NCI-H1930 (cell line): ENCODE results near the gene SMPD1.
"Not testable (repeated sequence)": the region's sequence is repeated elsewhere in the genome, so short reads cannot be mapped to it uniquely, and the experiment has no call there.

Source experiments
- DNase-seq, 2 experiments: peaks; one replicate each; lab custom pipeline; 2025; lab: John Stamatoyannopoulos, UW

SMPD1 gene

DNA sequence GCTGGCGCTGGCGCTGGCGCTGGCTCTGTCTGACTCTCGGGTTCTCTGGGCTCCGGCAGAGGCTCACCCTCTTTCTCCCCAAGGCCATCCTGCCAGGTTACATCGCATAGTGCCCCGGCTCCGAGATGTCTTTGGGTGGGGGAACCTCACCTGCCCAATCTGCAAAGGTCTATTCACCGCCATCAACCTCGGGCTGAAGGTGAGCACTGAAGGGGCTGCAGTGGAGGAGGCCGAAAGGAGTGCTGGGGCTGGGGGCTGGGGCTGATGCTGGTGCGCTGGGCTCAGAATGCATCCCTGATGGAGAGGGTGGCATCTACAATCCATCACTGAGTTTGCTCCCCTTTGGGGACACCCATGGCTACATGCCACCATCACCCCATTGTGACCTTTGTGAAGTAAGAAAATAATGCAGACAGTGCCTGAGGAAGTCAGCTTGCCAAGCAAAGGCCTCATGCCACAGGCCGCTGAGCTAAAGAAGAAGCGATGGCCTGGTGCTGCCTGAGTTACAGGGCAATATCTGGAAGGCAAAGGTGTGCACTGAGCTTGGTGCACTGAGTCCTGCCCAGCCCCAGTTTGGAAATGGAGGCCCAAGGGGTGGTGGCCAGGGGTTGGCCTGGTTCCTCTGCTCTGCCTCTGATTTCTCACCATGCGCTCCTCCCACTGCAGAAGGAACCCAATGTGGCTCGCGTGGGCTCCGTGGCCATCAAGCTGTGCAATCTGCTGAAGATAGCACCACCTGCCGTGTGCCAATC, 620 bp downstream of the SMPD1 start:
- no peak for DNase-seq

DNA sequence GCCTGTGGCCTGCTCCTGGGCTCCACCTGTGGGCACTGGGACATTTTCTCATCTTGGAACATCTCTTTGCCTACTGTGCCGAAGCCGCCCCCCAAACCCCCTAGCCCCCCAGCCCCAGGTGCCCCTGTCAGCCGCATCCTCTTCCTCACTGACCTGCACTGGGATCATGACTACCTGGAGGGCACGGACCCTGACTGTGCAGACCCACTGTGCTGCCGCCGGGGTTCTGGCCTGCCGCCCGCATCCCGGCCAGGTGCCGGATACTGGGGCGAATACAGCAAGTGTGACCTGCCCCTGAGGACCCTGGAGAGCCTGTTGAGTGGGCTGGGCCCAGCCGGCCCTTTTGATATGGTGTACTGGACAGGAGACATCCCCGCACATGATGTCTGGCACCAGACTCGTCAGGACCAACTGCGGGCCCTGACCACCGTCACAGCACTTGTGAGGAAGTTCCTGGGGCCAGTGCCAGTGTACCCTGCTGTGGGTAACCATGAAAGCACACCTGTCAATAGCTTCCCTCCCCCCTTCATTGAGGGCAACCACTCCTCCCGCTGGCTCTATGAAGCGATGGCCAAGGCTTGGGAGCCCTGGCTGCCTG, 1.4 kb downstream of the SMPD1 start:
- DNase-seq = no peak

DNA sequence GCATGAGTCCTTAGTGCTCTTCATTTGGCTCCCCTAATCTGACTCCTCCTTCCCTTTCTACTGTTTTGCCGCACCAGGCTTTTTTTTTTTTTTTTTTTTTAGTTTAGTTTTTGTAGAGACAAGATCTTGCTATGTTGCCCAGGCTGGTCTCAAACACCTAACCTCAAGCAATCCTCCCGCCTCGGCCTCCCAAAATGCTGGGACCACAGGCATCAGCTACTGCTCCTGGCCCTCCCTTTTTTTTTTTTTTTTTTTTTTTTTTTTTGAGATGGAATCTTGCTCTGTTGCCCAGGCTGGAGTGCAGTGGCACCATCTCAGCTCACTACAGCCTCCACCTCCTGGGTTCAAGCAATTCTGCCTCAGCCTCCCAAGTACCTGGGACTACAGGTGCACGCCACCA, 2.0 kb downstream of the SMPD1 start:
- DNase-seq = not testable (repeated sequence)

DNA sequence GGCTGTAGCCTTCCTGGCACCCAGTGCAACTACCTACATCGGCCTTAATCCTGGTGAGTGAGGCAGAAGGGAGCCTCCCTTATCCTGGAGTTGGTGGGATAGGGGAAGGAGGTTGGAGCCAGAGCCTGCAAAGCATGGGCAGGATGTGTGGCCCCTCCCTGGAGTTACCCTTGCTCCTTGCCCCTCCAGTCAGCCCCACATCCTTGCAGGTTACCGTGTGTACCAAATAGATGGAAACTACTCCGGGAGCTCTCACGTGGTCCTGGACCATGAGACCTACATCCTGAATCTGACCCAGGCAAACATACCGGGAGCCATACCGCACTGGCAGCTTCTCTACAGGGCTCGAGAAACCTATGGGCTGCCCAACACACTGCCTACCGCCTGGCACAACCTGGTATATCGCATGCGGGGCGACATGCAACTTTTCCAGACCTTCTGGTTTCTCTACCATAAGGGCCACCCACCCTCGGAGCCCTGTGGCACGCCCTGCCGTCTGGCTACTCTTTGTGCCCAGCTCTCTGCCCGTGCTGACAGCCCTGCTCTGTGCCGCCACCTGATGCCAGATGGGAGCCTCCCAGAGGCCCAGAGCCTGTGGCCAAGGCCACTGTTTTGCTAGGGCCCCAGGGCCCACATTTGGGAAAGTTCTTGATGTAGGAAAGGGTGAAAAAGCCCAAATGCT, 3.9 kb downstream of the SMPD1 start:
- DNase-seq = no peak

DNA sequence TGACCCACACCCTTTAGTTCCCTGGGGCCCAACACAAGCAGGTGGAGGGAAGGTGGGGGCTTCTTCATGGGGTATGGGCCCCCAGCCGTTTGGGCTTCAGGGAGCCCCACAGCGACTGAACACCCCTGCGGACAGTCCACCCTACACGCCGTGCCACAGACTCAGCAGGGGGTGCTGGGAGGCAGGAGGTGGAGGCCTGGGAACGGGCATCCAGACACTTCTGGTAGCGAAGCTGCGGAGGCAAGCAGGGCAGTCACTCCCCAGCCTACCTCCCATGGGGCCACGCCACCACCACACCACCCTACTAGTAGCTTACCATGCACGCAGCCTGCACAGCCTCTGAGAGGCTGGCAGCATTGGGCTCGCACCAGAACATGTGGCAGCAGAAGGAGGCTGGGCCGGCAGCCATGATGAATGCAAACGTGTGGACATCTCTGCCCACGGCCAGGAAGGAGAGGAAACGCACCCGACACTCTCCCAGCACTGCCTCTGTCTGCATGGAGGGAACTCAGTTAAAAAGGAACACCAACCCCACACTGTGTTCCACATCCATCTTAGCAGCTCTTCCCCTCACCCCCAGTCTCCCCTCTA, 5.3 kb downstream of the SMPD1 start:
- no peak for DNase-seq

DNA sequence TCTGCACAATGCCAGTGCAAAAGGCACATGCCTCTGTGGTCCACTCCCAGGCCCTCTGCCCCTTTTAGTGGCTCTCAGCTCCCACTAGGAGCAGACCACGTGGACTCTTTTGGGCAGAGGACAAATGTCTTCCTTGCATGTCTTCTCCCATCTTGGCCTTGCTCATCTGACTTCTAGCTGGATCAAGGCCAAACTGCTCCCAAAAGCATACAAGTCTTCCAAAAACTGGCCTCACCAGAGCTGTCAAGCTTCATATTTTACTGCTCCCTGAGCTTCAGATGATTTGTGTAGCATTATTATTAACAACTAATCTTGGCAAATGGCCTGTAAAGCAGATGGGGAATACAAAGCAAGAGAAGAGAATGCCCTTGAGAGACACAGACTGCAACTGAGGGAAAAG, 6.9 kb downstream of the SMPD1 start:
- DNase-seq = no peak

DNA sequence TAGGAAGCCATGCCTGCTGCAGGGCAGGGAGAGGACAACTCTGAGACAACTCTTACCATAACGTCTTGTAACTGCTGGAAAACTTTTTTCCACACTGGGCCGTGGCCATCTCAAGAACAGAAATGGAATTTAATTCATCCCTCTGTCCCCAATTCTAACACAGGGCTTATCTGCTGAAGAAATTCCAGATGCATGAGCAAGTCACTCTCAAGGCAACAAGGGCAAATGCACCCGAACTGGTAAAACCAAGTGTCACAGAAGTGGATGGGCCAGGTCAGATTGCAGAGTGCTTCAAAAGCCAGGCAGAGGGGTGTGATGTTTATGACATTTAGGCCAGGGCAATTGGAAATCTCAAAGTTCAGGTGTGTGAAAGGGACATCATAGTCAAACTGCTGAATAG, 7.4 kb downstream of the SMPD1 start:
- no peak for DNase-seq

DNA sequence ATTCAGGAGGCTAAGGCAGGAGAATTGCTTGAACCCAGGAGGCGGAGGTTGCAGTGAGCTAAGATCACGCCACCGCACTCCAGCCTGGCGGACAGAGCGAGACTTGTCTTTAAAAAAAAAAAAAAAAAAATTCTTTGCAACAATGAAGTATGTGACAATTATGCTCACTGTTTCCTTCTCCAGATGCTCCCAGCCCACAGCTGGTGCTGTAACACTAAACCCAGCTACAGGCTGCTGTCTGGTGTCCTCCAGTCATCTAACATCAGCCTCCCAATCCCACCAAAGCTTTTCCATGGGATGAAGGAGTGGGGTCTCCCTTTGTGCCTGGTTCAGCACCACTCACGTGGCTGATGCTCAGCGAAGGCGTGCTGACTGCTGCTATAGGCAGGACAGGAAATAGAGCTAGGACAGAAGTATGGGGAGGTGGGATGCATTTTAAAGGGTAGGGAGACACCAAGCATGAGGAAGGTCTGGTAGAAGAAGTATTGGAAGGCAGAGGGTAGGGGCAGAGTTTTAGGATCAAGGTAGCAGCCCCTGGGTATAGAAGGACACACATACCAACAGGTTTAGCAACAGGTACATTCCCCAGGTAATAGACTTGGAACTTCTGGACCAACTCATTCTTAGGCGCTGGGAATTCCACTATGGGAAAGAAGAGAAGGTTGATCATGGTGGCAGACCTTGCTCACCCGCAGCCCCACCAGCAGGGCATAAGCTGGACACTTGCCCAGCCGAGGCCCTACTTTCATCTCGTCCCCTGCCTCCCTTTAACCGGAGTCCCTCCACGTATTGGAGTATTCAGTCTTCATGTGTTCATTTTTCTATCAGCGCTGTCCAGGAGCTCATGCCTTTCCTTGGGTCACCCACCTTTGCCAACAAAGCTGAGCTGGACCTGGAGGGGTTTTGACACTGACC, 10.4 kb downstream of the SMPD1 start:
- no peak for DNase-seq

DNA sequence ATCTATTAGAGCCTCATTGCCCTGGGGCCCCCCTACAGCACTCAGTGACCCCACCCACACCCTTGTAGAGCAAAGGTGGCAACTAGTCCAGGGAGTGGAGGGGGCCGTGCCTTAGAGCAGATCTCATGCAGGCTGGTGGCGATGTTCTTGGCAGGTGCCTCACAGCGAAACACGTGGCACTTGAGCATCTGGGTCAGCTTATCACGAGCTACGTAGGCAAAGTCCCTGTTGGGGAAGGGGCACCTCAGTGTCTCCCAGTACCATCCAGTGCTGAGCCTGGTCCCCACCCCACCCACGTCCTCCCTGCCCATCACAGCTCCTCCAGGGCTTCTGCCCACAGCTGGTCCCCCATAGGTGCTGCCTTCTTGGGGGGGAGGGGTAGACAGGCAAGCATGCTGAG, 11.2 kb downstream of the SMPD1 start:
- no peak for DNase-seq

DNA sequence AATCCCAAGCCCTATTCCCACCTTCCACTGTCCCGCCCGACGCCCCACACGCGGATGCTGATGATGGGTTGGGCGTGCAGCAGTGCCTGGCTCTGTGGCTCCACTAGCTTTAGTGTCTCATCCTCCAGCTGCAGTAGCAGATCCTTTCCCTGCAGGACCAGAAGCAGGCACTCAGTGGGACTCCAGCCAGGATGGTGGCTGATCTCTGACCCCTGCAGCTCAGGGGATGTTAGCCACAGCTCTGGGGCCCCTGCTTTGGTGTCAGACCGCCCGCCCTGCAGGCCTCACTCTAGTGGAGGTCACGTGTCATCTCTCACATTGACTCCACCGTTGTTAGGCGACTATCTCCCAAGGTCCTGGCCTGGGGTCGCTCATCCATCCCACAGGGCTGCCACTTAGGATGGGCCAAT, 11.8 kb downstream of the SMPD1 start:
- DNase-seq = no peak

DNA sequence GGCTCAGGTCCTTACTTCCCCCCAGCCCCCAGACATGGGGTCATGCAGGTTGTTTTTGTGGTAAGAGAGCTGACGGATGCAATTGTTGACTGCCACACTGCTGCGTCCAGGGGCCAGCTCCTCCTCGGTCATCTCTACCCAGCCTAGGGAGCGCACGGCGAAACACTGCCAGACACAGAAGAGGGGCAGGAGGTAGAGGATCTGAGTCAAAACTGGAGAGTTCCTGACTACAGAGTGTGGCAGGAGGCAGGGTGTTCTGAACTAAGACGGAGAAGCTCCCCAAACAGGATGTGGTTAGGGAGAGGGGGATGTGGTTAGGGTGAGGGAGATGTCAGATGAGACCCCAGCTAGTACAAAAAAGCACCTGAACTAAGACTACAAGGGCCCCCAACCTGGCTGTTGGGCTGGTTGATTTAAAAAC, 12.3 kb downstream of the SMPD1 start:
- DNase-seq = no peak

DNA sequence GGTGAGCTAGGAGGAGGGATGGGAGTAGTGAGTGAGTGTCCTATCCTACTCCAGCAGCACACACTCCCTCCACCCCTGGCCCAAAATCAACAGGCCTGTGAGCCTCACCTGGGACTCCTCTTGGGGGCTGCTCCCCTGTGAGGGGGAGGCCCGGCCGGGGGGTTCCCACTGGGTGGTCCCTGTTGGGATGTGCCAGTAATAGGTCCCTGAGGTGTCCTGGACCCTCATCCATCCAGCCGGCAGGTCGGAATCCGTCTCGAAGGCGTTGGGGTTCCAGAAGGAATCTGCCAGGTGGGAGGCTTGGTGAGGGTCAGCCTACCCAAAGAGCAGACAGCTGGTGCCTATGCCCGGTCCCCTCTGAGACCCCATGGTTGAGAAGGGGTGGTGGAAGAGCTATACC, 13.3 kb downstream of the SMPD1 start:
- DNase-seq = no peak

DNA sequence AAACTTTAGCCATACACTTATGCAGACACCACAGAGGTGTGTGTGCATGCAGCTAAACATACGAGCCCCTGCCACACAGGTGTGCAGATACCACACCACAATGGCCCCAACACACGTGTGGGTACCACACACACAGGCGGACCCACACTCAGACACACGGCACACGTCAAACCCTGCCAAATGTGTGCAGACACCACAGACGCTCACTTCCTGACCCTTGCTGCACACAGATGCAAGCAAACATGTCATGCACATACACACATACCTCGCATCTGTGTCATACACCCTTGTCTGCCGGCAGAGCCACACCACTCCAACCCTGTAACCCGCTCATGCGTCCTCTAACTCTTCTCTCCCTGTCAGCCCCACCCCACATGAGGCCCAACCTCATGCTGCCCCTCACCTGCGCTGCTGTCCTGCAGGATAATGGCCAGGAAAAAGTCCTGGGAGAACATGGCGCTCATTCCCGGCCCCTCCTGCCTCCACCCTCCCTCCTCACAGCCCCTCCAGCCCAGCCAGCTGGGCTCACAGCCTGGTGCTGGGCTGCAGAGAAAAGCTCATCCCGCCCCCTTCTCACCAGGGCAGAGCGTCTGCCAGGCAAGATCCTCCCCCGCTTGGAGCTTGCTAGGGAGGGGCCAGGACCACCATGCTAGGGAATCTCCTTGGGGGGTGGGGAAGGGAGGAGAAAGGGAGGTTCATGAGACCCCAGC, 14.2 kb downstream of the SMPD1 start:
- DNase-seq = no peak

DNA sequence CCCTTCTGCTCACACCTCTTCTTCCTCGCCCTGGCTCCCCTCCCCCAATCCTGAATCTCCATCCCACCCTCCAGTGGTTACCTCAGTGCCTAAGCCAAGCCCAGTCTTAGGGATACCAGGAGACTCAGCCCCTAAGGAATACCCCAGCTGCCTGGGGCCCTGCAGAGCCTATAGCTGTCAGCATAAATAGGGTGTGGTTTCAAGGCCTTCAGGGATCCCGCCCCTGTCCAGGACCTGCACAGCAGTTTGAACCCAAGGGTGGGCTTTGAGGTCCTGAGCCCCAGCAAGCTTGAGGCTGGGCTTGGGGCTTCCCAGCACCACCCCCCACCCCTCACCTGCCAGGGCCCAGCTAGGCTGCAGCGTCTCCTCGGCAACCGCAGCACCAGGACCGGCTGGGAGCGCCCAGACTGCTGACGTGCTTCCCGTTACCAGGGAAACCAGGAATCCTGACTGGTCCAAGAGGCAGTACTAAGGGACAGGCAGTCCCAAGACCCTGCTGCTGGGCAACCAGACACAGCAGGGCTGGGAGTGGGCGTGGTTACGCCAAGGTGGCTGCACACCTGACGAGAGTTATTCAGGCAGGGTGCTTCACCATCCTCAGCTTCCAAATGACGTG, 14.9 kb downstream of the SMPD1 start:
- peak in 1 of 2 experiments; percentile 15 for DNase-seq

DNA sequence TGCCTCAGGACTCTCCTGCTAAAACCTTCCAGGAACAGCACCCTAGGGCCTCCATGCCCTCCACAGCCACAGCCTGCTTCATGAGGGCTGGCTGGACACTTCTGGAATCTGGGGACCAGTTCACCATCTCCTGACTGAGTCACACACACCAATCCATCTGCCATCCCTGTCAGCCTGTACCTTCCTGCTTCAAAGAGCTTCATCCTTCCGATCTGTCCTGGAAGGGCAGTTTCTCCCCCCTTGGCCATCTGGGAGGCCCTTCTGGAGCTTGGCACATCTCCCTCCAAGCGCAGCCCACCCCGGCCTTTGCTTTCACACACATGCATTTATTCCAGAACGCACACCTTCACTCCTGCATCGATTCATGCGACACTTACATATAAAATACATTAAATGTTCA, 15.6 kb downstream of the SMPD1 start:
- DNase-seq = no peak

DNA sequence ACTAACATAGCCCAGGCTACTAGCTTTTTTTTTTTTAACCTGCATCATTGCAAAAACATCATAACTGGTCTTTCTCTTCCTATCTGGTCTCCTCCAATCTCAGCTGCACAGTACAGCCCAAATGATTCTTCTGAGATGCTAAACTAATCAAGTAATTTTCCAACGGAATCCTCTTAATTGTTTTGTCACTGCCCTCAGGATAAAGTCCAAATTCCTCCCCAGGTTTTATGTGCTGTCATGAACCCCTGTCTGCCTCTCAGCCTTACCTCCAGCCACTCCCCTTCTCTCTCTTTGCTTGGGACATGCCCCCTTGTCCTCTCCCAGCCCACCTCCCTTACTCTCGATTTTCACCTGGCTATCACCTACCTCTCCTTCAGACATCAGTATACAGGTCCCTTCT, 16.1 kb downstream of the SMPD1 start:
- no peak for DNase-seq

DNA sequence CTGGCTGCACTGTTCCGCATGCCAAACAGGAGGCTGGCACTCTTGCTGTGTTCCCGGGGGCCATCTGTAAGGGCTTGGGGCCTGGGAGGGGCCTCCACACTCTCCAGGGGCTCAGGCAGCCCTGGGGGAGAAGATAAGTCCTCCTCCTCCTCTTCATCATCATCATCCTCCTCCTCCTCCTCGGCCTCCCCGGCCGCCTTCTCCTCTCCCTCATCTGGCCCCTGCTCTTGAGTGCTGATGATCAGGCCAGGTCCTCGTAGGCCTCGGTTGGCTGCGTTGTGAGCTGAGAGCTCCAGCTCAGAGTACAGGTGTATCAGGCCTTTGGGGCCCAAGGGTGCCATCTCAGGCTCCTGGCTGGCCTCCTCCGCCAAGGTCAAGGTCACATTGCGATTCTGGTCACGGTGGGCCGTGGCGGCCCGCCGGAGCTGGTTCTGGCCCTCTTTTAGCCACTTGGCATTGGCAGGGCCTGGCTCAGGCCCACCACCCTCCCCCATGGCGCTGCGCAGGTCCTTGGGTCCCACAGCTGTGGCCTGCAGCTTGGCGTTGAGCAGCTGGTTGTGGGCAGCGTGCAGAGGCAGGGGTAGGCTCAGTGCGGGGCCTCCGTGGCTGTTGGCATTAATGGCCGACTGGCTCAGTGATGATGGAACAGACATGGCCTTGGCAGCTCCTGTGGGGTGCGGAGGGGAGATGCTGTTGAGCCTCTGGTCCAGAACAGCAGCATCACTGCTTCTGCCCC, 20.6 kb downstream of the SMPD1 start:
- no peak for DNase-seq

DNA sequence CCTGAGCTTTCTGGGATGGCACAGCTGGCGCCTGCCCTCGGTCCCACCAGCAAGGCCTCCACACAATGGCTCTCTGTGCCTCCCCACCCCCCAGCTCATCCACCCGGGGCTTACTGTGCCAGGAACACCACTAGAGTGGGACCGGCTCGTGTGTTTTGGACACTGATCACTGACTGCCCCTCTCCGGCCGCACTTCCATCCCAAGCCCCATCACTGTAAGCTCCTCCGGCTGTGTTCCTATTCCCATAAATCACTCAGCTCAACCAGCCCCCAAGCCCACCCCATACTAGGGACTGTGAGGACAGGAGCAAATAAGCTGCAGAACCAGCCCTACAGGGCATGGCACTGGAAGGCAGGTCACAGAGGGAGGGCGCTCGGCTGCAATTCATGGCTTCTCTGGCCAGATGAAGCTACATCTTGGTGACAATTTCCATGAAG, 21.3 kb downstream of the SMPD1 start:
- DNase-seq = no peak

DNA sequence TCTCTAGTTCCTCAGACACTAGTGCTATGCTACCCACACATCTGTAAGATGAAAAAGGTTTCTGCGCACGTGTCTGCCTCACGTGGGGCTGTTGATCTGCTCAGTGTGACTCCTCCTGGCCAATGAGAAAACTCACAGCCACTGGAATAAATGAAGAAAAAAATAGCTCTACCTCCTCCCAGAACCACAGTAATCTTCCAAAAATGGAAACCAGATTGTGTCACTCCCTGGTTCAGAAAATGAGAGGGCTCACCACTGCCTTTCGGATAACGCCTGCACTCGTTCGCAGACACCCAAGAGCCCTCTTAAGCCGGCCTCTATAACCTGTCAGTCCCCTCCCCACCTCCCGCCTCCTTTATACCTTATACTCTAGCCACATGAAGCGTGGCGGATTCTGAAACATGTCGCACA, 23.5 kb downstream of the SMPD1 start:
- no peak for DNase-seq

DNA sequence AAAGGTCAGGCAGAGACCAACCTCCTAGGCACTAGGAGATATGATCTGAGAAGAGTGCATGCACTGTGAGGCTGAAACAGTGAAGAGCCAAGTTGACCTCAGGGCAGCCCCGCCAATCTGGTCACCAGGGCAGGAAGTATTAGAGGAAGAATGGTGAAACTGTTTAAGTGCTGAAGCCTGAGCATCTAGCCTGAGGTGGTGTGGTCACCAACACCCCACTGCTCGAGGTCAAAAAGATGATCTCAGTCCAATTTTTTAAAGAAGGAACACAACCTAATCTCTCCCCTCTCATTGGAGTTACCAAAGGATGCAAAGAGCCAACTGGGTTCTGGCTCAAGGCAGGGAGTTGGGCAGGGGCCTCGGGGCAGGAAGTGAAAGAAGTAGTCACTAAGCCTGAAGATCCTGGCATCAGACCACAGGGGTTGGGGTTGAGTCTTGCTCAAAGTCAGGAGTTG, 24.6 kb downstream of the SMPD1 start:
- no peak for DNase-seq
